GM21825 (cell line): ENCODE data around the gene TNFSF12.
"Not testable (repeated sequence)": the region's sequence is repeated elsewhere in the genome, so short reads cannot be mapped to it uniquely, and the experiment has no call there.

Source experiments
- ATAC-seq: cut with Tn5 transposase; IDR thresholded peaks from one replicate; pipeline ENCODE4 v1.9.1; 2021; ENCODE audit warnings: mild to moderate bottlenecking, moderate library complexity; ENCODE audit not compliant: unreplicated experiment

The TNFSF12 gene

GRCh38 chr17:7583253-7584109 lies 34.6 kb downstream of the TNFSF12 start, which contains the start of gene MPDU1:
Gene MPDU1, plus strand, starts transcription at chr17:7583852. Its CDS starts 11 bp downstream, at chr17:7583863.
- ATAC-seq = peak; percentile 48

- ATAC-seq = no peak
These were observed 38.0 kb downstream of the TNFSF12 start for GRCh38 chr17:7586673-7587419.

- no peak for ATAC-seq
These were observed 38.7 kb downstream of the TNFSF12 start for GRCh38 chr17:7587420-7588151.

DNA sequence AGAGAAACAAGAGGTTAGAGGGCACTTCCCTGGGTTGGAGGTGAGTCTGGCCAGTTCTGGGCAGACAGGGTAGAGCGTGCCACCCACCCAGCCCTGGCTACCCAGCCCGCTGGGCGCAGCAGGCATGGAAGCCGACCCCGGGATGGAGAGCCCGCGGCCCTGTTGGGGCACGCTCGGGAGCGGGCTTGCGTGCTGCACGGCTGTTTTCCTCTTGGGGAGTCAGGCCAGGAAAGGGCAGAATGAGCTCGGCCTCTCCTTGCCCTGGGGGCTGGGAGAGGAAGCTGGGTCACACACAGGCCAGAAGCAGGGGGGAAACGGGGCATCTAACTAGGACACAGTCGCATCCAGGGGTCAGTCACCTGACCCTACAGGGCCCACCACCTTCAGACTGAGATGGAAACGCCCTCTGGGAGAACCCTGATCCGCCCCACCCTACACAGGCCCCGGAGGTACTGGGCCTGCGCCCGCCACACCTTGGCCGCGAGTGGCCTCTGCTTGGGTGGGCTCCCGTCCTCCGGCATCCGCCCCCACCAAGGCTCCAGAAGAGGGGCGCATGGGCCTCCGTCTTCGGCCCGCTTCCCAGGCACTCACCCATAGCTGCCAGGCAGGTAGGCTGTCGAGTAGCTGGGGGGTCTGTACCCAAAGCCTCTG lies 39.8 kb downstream of the TNFSF12 start:
- no peak for ATAC-seq

GRCh38 chr17:7589204-7589868 lies 40.5 kb downstream of the TNFSF12 start:
- ATAC-seq = no peak

GRCh38 chr17:7589891-7590691 lies 41.2 kb downstream of the TNFSF12 start, which contains the start of gene SOX15:
Gene SOX15, minus strand, starts transcription at chr17:7590094. Its CDS starts 418 bp downstream, at chr17:7589676.
- ATAC-seq = no peak

GRCh38 chr17:7590743-7591142 lies 41.9 kb downstream of the TNFSF12 start:
- ATAC-seq = no peak

DNA sequence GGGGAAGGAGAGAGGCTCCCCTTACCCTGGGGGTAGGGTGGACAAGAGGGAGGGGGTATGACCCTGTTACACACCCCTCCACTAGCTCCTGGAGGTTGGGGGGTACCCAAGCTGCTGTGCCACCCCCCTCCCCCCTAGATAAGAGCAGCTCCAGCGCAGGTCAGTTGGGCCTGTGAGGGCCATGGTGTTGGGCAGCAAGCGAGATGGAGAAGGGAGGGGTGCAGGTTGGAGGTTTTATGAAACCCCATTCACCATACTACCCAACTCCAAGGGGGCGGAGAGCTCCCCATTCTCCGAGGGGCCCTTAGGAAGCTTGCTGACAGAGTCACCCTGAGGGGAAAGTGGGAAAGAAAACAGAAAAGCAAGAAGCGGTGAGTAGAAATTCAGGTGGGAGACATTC lies 42.7 kb downstream of the TNFSF12 start:
- no peak for ATAC-seq

DNA sequence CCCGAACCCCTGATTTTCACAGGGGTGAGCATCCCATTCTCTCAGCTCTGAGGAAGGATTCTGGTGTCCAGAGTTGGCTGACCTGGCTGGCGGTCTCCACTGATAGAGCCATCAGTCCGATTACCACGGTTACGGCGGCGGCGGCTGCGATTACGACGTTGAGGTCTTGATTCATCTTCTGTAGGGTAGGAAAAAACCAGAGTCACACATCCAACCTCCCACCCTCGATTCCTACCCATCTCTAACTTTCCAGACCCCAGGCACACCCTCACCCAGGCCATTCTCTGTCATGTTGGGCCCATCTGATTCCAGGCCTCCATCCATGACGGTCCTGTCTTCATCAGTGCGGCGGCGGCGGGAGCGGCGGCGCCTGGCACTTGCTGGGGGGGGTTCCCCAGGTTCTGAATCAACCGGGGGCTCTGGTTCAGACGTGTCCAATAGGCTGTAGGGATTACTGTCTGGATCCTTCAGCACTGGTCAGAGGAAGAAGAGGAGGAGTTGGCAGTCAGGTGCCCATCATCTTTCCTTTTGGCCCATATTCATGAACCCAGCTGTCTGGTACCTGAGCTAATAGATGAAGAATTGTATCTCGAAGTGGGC lies 43.7 kb downstream of the TNFSF12 start:
- ATAC-seq = no peak

DNA sequence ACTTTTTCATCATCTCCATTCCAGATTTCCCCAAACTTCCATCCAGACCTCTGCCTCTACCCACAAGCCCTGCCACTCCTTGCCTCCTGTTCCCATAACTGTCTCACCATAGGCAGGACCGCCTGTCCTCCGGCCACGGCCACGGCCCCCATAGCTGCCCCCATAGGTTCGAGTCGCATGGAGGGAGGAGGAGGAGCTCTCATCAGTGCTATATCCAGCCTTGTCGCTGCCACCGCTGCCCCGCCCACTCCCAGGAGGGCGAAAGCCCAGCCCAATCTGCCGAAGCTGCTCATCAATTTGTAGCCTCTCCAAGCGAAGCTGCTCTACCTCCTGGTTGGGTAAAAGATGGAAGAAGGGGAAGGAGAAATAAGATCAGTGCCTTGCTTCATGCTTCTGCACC lies 44.4 kb downstream of the TNFSF12 start:
- ATAC-seq = no peak

DNA sequence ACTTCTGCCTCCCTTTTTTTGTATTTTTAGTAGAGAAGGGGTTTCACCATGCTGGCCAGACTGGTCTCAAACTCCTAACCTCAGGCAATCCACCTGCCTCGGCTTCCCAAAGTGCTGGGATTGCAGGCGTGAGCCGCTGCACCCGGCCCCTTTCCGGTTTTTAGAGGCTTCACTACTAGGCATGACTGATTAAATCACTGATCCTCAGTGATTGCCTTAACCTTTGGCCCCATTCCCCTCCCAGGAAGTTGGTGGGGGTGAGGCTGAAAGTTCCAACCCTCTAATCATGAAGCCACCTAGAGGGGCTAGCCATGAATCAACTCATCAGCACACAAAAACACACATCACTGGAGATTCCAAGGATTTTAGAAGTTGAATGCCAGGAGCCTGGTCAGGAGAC lies 48.7 kb downstream of the TNFSF12 start:
- ATAC-seq = not testable (repeated sequence)

DNA sequence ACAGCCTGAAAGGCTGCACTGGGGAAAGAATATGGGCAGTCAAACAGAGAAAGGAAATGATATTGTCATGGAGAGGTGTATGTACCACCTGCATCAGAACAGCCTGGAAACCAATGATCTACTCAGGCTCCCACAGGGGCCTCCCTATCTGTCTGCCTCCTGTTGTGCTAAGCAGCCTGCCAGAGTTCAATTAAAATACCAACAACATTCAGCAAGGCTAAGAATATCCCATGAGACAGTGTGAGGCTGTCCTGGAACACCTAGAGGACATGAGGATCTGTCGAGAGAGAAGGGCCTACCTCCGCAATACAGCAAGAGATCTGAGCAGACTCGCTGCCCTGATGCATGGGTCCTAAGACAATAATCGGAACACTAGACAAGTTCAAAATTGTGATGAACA lies 57.4 kb downstream of the TNFSF12 start:
- no peak for ATAC-seq
